HCT116 (cell line): ENCODE data around the gene TMEM117.

Source experiments
- ATF3 ChIP-seq: IDR thresholded peaks from 2 replicates; pipeline ENCODE4 v1.6.1; 2012
- CTCF ChIP-seq, 3 experiments: fragments of 200-600 bp in 1 of 3; sonication (generic) in 1 of 3; IDR thresholded peaks in 2 of 3; conservative IDR thresholded peaks in 1 of 3; 2 replicates each; pipeline ENCODE4 v1.5.1; 2012 to 2017; ENCODE audit warnings: low read depth in 2 of 3, low read length in 2 of 3, antibody characterized with exemption in 1 of 3, borderline replicate concordance in 1 of 3, control low read depth in 1 of 3, mild to moderate bottlenecking in 1 of 3, mixed read lengths in 1 of 3, mixed run types in 1 of 3, moderate library complexity in 1 of 3; ENCODE audit not compliant: insufficient read depth in 1 of 3
- EGR1 ChIP-seq: IDR thresholded peaks from 2 replicates; pipeline ENCODE4 v1.6.1; 2012; ENCODE audit warnings: low read depth
- EZH2 ChIP-seq: fragments of 200-600 bp; sonication (generic); IDR thresholded peaks from 2 replicates; pipeline ENCODE4 v1.6.1; 2017; ENCODE audit warnings: antibody characterized with exemption, mixed run types
- FOSL1 ChIP-seq: IDR thresholded peaks from 2 replicates; pipeline ENCODE4 v1.6.1; 2012; ENCODE audit warnings: low read depth
- JUND ChIP-seq: IDR thresholded peaks from 2 replicates; pipeline ENCODE4 v1.6.1; 2012
- MAX ChIP-seq: IDR thresholded peaks from 2 replicates; pipeline ENCODE4 v1.6.1; 2012
- POLR2A ChIP-seq: IDR thresholded peaks from 2 replicates; pipeline ENCODE4 v1.7.0; 2011; ENCODE audit warnings: borderline replicate concordance; ENCODE audit not compliant: insufficient read depth, insufficient read length; ENCODE audit errors: extremely low read depth
- POLR2AphosphoS5 ChIP-seq: IDR thresholded peaks from 2 replicates; pipeline ENCODE4 v1.6.1; 2011; ENCODE audit warnings: mild to moderate bottlenecking, low read depth, low read length, moderate library complexity
- ZNF274 ChIP-seq: fragments of 200-500 bp; sonication (Bioruptor generic); IDR thresholded peaks from 2 replicates; pipeline ENCODE4 v1.6.1; 2014; ENCODE audit warnings: mild to moderate bottlenecking, low read depth, low read length, inconsistent platforms

GRCh38 chr12:44296624-44297197 lies 460.8 kb downstream of the TMEM117 start:
- TF ChIP-seq CTCF (IDR thresholded peaks at IDR 0.05 in 2 of 3, conservative IDR thresholded peaks at IDR 0.05 in 1 of 3; ENCODE audit: borderline replicate concordance in 1 of 3, insufficient read depth in 1 of 3, low read depth in 2 of 3, low read length in 2 of 3) (no peak), MAX (no peak), ATF3 (no peak), ZNF274 (no peak), FOSL1 (no peak), POLR2A (no peak), EGR1 (no peak), POLR2AphosphoS5 (no peak), EZH2 (no peak), JUND (no peak)
